HG02852 (cell line): ENCODE results near the gene PTPRG.

ENCODE experiments used
- ATAC-seq: cut with Tn5 transposase; IDR thresholded peaks from one replicate; pipeline ENCODE4 v1.9.1; 2021; ENCODE audit warnings: mild to moderate bottlenecking, moderate library complexity; ENCODE audit not compliant: unreplicated experiment

The PTPRG gene

DNA sequence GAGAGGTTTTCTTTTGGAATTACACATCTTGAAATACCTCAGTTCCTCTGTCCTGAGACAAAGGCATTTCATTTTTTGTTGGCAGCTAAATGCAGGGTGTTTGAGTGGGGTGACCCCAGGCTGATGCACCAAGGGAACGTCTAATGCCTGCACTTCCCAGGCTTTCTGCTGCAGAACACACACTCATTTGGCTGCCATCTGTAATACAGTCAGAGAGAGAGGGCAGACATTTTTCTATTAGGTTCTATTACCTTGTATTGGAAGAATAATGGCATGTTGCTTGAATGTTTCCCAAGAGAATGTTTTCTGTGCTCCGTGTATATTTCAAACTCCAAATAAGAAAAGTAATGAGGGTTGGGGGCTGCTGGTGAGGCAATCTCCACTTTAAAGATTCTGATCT is 87.1 kb downstream of the PTPRG start:
- no peak for ATAC-seq

GRCh38 chr3:61649381-61650170 is 88.2 kb downstream of the PTPRG start:
- ATAC-seq = no peak

- ATAC-seq = no peak
Observed at GRCh38 chr3:61650276-61650675, 88.9 kb downstream of the PTPRG start.

- ATAC-seq = no peak
Observed at GRCh38 chr3:61650719-61651410, 89.5 kb downstream of the PTPRG start.

DNA sequence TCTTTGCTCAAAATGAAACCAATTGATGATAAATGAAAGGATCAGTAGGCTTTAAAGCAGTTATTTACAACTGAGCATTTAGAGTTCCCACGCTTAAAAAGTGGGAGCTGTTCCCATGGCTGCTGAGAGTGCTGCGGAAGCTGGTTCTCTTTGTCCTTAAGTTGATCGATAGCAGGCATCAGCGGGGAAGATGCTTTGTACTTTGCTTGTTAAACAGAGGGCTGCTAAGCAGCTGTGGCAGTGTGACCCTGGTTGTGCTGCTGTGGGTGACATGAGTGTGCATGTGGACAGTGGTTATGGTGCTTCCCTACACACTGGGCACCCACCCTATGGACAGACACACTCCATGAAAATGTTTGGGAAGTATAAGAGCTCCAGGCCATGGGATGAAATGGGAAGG is 96.3 kb downstream of the PTPRG start:
- no peak for ATAC-seq

GRCh38 chr3:61662861-61663260 is 101.5 kb downstream of the PTPRG start:
- ATAC-seq = no peak

- ATAC-seq = no peak
Observed at GRCh38 chr3:61663356-61664104, 102.2 kb downstream of the PTPRG start.

- ATAC-seq = no peak
Observed at GRCh38 chr3:61664105-61664482, 102.7 kb downstream of the PTPRG start.

GRCh38 chr3:61665121-61665520 is 103.8 kb downstream of the PTPRG start:
- no peak for ATAC-seq

DNA sequence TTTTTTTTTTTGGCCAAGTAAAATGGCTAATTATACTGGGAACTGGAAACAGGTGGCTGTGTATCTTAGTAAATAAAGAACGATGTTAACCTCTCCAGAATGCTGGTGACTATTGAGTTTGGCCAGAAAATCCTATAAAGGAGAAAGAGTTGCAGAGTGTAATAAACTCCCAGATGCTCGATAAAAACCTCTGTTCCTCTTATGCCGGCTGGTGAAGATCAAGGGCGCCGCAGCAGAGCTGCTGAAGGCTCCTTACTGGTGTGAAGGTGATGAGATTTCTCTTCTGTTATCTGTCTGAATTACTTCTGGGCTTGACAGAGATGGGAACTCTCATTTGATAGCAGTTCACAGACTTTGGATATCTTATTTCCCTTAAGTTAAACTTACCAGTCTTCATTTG is 104.6 kb downstream of the PTPRG start:
- ATAC-seq = no peak

GRCh38 chr3:61666615-61667330 is 105.4 kb downstream of the PTPRG start:
- no peak for ATAC-seq

- ATAC-seq = no peak
Observed at GRCh38 chr3:61667383-61667782, 106.0 kb downstream of the PTPRG start.

DNA sequence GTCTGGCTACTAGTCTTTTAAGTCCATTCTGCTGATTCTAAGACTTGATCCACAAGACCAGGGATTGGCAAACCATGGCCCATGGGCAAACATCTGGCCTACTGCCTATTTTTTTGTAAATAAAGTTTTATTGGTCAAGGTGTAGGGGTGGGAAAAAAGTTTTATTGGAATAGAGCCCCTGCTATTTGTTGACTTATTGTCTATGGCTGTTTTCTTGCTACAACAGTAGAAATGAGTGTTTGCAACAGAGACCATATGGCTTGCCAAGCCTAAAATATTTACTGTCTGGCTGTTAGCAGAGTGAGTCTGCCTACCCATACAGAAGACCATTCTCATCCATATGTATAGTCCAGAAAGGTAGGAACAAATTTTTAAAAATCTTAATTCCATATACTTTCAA is 106.4 kb downstream of the PTPRG start:
- ATAC-seq = peak; percentile 7

GRCh38 chr3:61668317-61668864 is 107.0 kb downstream of the PTPRG start:
- peak; percentile 82 for ATAC-seq

GRCh38 chr3:61669203-61669602 is 107.8 kb downstream of the PTPRG start:
- ATAC-seq = no peak

DNA sequence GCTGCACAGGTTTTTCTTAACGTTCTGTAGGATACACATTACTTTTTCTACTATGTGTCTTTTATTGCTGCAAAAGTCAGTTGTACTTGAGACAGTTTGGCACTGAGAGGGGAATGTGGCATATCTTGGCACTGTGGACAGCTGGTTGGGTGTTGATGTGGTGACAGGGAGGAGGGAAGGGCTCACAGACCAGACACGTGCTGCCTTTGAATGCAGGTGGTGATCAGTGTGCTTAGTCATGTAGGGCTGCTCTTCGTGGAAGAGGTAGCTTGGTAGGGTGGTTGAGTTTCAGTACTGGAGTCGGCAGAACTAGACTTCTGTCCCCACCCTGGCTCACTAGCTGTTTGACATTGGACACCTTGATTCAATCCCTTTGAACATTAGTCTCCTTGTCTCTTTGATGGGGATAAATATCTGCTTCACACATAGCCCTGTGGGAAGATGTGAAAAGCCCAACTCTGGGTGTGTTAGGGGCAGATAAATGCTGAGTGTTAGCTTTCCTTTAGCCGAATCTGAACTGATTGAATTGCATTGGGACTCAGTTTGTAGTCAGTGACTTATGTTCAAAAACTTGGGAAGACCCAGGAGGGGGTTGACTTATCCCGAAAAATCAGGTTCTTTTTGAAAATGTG is 108.4 kb downstream of the PTPRG start:
- peak; percentile 46 for ATAC-seq

GRCh38 chr3:61673651-61674050 is 112.3 kb downstream of the PTPRG start:
- ATAC-seq = no peak

- no peak for ATAC-seq
Observed at GRCh38 chr3:61674596-61674995, 113.2 kb downstream of the PTPRG start.

DNA sequence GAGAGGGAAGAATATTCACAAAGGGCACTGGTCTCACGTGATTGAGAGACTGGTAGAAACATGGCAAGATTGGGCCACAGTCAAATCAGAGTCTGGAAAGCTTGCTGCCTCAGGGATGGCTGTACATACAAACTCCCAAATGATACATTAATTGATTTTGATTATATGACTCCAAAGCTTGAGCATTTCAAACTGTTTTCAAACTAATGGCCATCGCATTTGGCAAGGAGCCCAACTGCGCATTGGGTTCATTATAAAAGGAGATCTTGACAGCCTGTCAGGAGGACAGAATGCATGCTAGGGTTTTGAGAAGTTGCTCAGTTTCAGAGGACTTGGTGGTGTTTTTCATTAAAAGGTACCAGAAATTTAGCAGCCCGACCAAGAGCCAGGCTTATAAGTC is 117.7 kb downstream of the PTPRG start:
- ATAC-seq = no peak

DNA sequence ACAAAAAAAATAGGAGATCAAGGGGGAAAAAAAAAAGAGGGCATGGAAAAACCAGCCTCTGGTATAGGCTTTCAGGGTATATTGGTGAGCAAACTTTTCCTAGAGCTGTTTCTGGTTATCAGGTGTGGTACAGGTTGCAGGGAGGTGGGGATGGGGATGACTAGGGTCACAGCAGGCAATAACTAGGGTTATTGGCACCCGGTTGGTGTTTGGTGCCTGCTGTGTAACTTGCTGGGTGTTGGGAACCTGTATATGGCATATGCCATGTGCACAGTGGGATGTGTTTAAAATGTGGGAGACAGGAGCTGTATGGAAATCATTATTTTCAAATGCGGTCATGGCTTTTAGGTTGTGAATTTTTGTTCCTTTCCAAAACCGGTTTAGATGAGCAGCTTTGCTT is 119.2 kb downstream of the PTPRG start:
- no peak for ATAC-seq
